H9 (cell line): ENCODE measurements around the gene ARHGEF38. TPM values are rescaled to one million over a fixed set of nuclear protein-coding genes. Genes with fewer than 3 reads are reported as not detected.
"Not testable (repeated sequence)": the region's sequence is repeated elsewhere in the genome, so short reads cannot be mapped to it uniquely, and the experiment has no call there.

Source experiments
- DNase-seq: peaks from one replicate; pipeline ENCODE4 v3.0.0-alpha.2; 2017
- H2AFZ ChIP-seq: one replicate; pipeline ENCODE4 v1.6.1; 2013; ENCODE audit warnings: mild to moderate bottlenecking, low read length, control low read depth, moderate library complexity
- H2AK5ac ChIP-seq: 2 replicates; pipeline ENCODE4 v1.6.1; 2013; ENCODE audit warnings: low read length, control low read depth, mixed read lengths; ENCODE audit not compliant: insufficient read length
- H2BK120ac ChIP-seq: one replicate; pipeline ENCODE4 v1.6.1; 2013; ENCODE audit warnings: low read depth, mild to moderate bottlenecking, low read length, control low read depth, inconsistent platforms; ENCODE audit not compliant: poor library complexity, severe bottlenecking
- H2BK12ac ChIP-seq: 2 replicates; pipeline ENCODE4 v1.6.1; 2013; ENCODE audit warnings: low read length, control low read depth, mixed read lengths, low read depth; ENCODE audit not compliant: insufficient read length
- H2BK15ac ChIP-seq: 2 replicates; pipeline ENCODE4 v1.6.1; 2013; ENCODE audit warnings: low read depth, low read length, control low read depth
- H2BK20ac ChIP-seq: one replicate; pipeline ENCODE4 v1.6.1; 2013; ENCODE audit warnings: low read depth, mild to moderate bottlenecking, low read length, control low read depth, inconsistent platforms; ENCODE audit not compliant: poor library complexity, severe bottlenecking
- H2BK5ac ChIP-seq: 2 replicates; pipeline ENCODE4 v1.6.1; 2013; ENCODE audit warnings: low read length, control low read depth, mixed read lengths; ENCODE audit not compliant: insufficient read length
- H3K14ac ChIP-seq: 2 replicates; pipeline ENCODE4 v1.6.1; 2013; ENCODE audit warnings: low read length, control low read depth; ENCODE audit not compliant: insufficient read depth
- H3K18ac ChIP-seq: 2 replicates; pipeline ENCODE4 v1.6.1; 2013; ENCODE audit warnings: low read depth, mild to moderate bottlenecking, mixed read lengths, low read length, control low read depth; ENCODE audit not compliant: insufficient read length
- H3K23ac ChIP-seq: 2 replicates; pipeline ENCODE4 v1.6.1; 2013; ENCODE audit warnings: low read length, control low read depth, mixed read lengths, low read depth; ENCODE audit not compliant: insufficient read length
- H3K23me2 ChIP-seq: 2 replicates; pipeline ENCODE4 v1.6.1; 2013; ENCODE audit warnings: low read depth, mild to moderate bottlenecking, mixed read lengths, low read length, control low read depth; ENCODE audit not compliant: insufficient read length, poor library complexity, severe bottlenecking
- H3K27ac ChIP-seq: 2 replicates; pipeline ENCODE4 v1.5.1; 2013; ENCODE audit warnings: low read length, control low read depth, mixed read lengths, low read depth; ENCODE audit not compliant: insufficient read length
- H3K27me3 ChIP-seq: 2 replicates; pipeline ENCODE4 v1.6.1; 2013; ENCODE audit warnings: low read length, control low read depth, inconsistent platforms; ENCODE audit not compliant: insufficient read depth
- H3K4ac ChIP-seq: 2 replicates; pipeline ENCODE4 v1.6.1; 2013; ENCODE audit warnings: low read depth, mild to moderate bottlenecking, control low read depth, inconsistent platforms, low read length, moderate library complexity
- H3K4me1 ChIP-seq: 2 replicates; pipeline ENCODE4 v1.6.1; 2013; ENCODE audit warnings: low read length, control low read depth, inconsistent platforms; ENCODE audit not compliant: insufficient read depth
- H3K4me2 ChIP-seq: 2 replicates; pipeline ENCODE4 v1.6.1; 2013; ENCODE audit warnings: low read length, control low read depth, mixed read lengths; ENCODE audit not compliant: insufficient read length, insufficient read depth
- H3K56ac ChIP-seq: 2 replicates; pipeline ENCODE4 v1.6.1; 2013; ENCODE audit warnings: low read depth, mild to moderate bottlenecking, mixed read lengths, low read length, control low read depth; ENCODE audit not compliant: insufficient read length
- H3K79me1 ChIP-seq: 2 replicates; pipeline ENCODE4 v1.6.1; 2013; ENCODE audit warnings: low read depth, mild to moderate bottlenecking, moderate library complexity, low read length, control low read depth, inconsistent platforms; ENCODE audit not compliant: insufficient read depth, poor library complexity, severe bottlenecking
- H3K79me2 ChIP-seq: 2 replicates; pipeline ENCODE4 v1.6.1; 2013; ENCODE audit warnings: low read length, control low read depth, inconsistent platforms; ENCODE audit not compliant: insufficient read depth
- H3K9ac ChIP-seq: 2 replicates; pipeline ENCODE4 v1.6.1; 2013; ENCODE audit warnings: low read length, control low read depth, mixed read lengths; ENCODE audit not compliant: insufficient read length; ENCODE audit errors: extremely low read depth
- H3K9me3 ChIP-seq: one replicate; pipeline ENCODE4 v1.6.1; 2013; ENCODE audit warnings: low read depth, low read length, inconsistent platforms; ENCODE audit not compliant: control insufficient read depth
- H3T11ph ChIP-seq: one replicate; pipeline ENCODE4 v1.6.1; 2013; ENCODE audit warnings: mild to moderate bottlenecking, low read length, control low read depth, inconsistent platforms
- H4K20me1 ChIP-seq: one replicate; pipeline ENCODE4 v1.6.1; 2013; ENCODE audit not compliant: control insufficient read depth, insufficient read length, insufficient read depth
- H4K5ac ChIP-seq: 2 replicates; pipeline ENCODE4 v1.6.1; 2013; ENCODE audit warnings: low read depth, mild to moderate bottlenecking, mixed read lengths, low read length, control low read depth; ENCODE audit not compliant: insufficient read length
- H4K8ac ChIP-seq: replicated peaks from 2 replicates; pipeline ENCODE4 v1.6.1; 2013; ENCODE audit warnings: low read length, control low read depth, mixed read lengths, low read depth; ENCODE audit not compliant: insufficient read length
- H4K91ac ChIP-seq: 2 replicates; pipeline ENCODE4 v1.6.1; 2013; ENCODE audit warnings: low read depth, mild to moderate bottlenecking, moderate library complexity, mixed read lengths, low read length, control low read depth; ENCODE audit not compliant: insufficient read length
- H3K27ac Mint-ChIP-seq, 3 experiments: 2 replicates in 2 of 3; 3 replicates in 1 of 3; pipeline ENCODE4 v1.8.0; 2020 to 2021; ENCODE audit warnings: mixed read lengths in 3 of 3, mild to moderate bottlenecking in 1 of 3, moderate library complexity in 1 of 3
- H3K27me3 Mint-ChIP-seq: 2 replicates; pipeline ENCODE4 v1.8.0; 2021; ENCODE audit warnings: low read depth, mild to moderate bottlenecking, moderate library complexity, mixed read lengths
- H3K36me3 Mint-ChIP-seq, 3 experiments: 2 replicates in 2 of 3; 3 replicates in 1 of 3; pipeline ENCODE4 v1.8.0; 2020 to 2021; ENCODE audit warnings: low read depth in 3 of 3, mixed read lengths in 3 of 3; ENCODE audit not compliant: insufficient read depth in 1 of 3
- H3K4me1 Mint-ChIP-seq, 2 experiments: 2 replicates each; pipeline ENCODE4 v1.8.0; 2020; ENCODE audit warnings: mixed read lengths in 2 of 2
- H3K4me3 Mint-ChIP-seq, 2 experiments: 2 replicates in 1 of 2; 3 replicates in 1 of 2; pipeline ENCODE4 v1.8.0; 2020 to 2021; ENCODE audit warnings: mild to moderate bottlenecking in 2 of 2, mixed read lengths in 2 of 2, moderate library complexity in 1 of 2
- H3K9me3 Mint-ChIP-seq, 2 experiments: 2 replicates in 1 of 2; 3 replicates in 1 of 2; pipeline ENCODE4 v1.8.0; 2020; ENCODE audit warnings: mild to moderate bottlenecking in 2 of 2, mixed read lengths in 2 of 2, moderate library complexity in 1 of 2
- WGBS: extraction: QIAGEN DNeasy Blood & Tissue Kit; methylation state at CpG from one replicate; pipeline ENCODE4 v1.1.7; 2013; ENCODE audit warnings: missing lambda C conversion rate, low lambda C conversion rate, mixed read lengths; ENCODE audit not compliant: insufficient read length; ENCODE audit errors: extremely low coverage; 5-methylcytosine and 5-hydroxymethylcytosine counted together
- total RNA-seq: library from RNA; stranded (reverse); gene quantifications from 2 replicates; pipeline ENCODE4 v1.2.1, GENCODE V29; 2021
- TF ChIP-seq, protein P1 (sequence below): fragments of 200-600 bp; sonication (generic); conservative IDR thresholded peaks from 3 replicates; pipeline ENCODE4 v1.8.0; 2021; ENCODE audit warnings: antibody characterized with exemption, mild to moderate bottlenecking

ARHGEF38 gene
- total RNA-seq, 1 experiment from 2014 or later, result not detected

DNA sequence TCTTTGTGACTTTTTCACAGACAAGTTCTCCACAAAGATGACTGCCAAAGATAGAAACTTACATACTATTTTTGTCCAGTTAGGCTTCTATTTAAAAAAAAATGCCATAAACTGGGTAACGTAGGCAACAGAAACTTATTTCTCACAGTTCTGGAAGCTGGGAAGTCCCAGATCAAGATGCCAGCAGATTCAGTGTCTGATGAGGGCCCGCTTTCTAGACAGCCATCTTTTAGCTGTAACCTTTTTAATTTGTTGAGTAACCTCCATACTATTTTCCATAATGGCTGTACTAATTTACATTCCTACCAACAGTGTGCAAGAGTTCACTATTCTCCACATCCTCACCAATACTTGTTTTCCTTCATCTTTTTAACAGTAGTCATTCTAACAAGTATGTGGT is 55.5 kb downstream of the ARHGEF38 start:
- no peak overlapping the region for H3K27ac Mint-ChIP-seq
- Histone ChIP-seq H3K4ac (no peak overlapping the region), H2BK20ac (no peak overlapping the region), H4K91ac (no peak overlapping the region), H3K4me2 (no peak overlapping the region), H3K79me2 (no peaks in the 10 kb centered on the region), H3K9me3 (no peaks in the 10 kb centered on the region), H2AK5ac (no peak overlapping the region), H3T11ph (no peak overlapping the region), H4K8ac (no peak overlapping the region), H4K20me1 (no peaks in the 10 kb centered on the region), H2BK120ac (no peak overlapping the region), H3K4me1 (no peaks in the 10 kb centered on the region), H3K23me2 (no peaks in the 10 kb centered on the region), H3K9ac (no peak overlapping the region), H2BK15ac (no peak overlapping the region), H2BK5ac (no peak overlapping the region), H3K56ac (no peak overlapping the region), H3K27ac (no peak overlapping the region), H3K18ac (no peak overlapping the region), H2BK12ac (no peak overlapping the region), H3K14ac (no peak overlapping the region), H4K5ac (no peak overlapping the region), H2AFZ (no peak overlapping the region), H3K23ac (no peak overlapping the region), H3K79me1 (no peaks in the 10 kb centered on the region), H3K27me3 (no peaks in the 10 kb centered on the region)
- no peaks in the 10 kb centered on the region; a peak in 1 of 5 replicates for H3K9me3 Mint-ChIP-seq
- no peak overlapping the region for H3K4me3 Mint-ChIP-seq
- peaks cover 8% of the 10 kb centered on the region for H3K27me3 Mint-ChIP-seq
- no peak for DNase-seq
- WGBS, result no CpG with 5 or more reads among the region's 2 CpGs
- TF ChIP-seq, protein P1, sequence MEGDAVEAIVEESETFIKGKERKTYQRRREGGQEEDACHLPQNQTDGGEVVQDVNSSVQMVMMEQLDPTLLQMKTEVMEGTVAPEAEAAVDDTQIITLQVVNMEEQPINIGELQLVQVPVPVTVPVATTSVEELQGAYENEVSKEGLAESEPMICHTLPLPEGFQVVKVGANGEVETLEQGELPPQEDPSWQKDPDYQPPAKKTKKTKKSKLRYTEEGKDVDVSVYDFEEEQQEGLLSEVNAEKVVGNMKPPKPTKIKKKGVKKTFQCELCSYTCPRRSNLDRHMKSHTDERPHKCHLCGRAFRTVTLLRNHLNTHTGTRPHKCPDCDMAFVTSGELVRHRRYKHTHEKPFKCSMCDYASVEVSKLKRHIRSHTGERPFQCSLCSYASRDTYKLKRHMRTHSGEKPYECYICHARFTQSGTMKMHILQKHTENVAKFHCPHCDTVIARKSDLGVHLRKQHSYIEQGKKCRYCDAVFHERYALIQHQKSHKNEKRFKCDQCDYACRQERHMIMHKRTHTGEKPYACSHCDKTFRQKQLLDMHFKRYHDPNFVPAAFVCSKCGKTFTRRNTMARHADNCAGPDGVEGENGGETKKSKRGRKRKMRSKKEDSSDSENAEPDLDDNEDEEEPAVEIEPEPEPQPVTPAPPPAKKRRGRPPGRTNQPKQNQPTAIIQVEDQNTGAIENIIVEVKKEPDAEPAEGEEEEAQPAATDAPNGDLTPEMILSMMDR, result no peak
- H3K4me1 Mint-ChIP-seq, result no peaks in the 10 kb centered on the region; a peak in 1 of 4 replicates
- H3K36me3 Mint-ChIP-seq, result no peaks in the 10 kb centered on the region

DNA sequence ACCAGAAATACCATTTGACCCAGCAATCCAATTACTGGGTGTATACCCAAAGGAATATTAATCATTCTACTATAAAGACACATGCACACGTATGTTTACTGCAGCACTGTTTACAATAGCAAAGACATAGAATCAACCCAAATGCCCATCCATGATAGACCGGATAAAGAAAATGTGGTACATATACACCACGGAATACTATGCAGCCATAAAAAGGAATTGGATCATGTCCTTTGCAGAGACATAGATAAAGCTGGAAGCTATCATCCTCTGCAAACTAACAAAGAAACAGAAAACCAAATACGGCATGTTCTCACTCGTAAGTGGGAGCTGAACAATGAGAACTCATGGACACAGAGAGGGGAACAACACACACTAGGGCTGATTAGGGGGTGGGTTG is 57.4 kb downstream of the ARHGEF38 start:
- not testable (repeated sequence) for H3T11ph ChIP-seq, H3K18ac ChIP-seq, H3K23me2 ChIP-seq, H3K27me3 ChIP-seq, H2AK5ac ChIP-seq, H3K9ac ChIP-seq, H3K9me3 Mint-ChIP-seq, H2BK12ac ChIP-seq, H3K27ac Mint-ChIP-seq, H2AFZ ChIP-seq, H3K56ac ChIP-seq, H3K4me3 Mint-ChIP-seq, H3K4me2 ChIP-seq, H2BK120ac ChIP-seq, H4K5ac ChIP-seq, H3K4ac ChIP-seq, H3K9me3 ChIP-seq, H3K27me3 Mint-ChIP-seq, H4K8ac ChIP-seq, H3K36me3 Mint-ChIP-seq, H3K14ac ChIP-seq, H3K4me1 ChIP-seq, DNase-seq, H3K23ac ChIP-seq, H3K27ac ChIP-seq, H4K20me1 ChIP-seq, H2BK15ac ChIP-seq, H2BK20ac ChIP-seq, H4K91ac ChIP-seq, H3K4me1 Mint-ChIP-seq, H3K79me1 ChIP-seq, H2BK5ac ChIP-seq, H3K79me2 ChIP-seq
- no CpG with 5 or more reads among the region's 5 CpGs for WGBS
